HG02571 (cell line): Measurements from ENCODE around the gene ZNHIT3.
"Not testable (repeated sequence)": the region's sequence is repeated elsewhere in the genome, so short reads cannot be mapped to it uniquely, and the experiment has no call there.

Source experiments
- ATAC-seq: cut with Tn5 transposase; IDR thresholded peaks from one replicate; pipeline ENCODE4 v1.9.1; 2021; ENCODE audit warnings: mild to moderate bottlenecking, moderate library complexity; ENCODE audit not compliant: unreplicated experiment

Gene ZNHIT3

GRCh38 chr17:36486204-36487194 is at the start of gene ZNHIT3:
TSS of gene ZNHIT3 (plus strand) at chr17:36486681. CDS start at chr17:36486700, 19 bp downstream.
- ATAC-seq: peak; percentile 85

- ATAC-seq: not testable (repeated sequence)
These were observed 44.7 kb upstream of the ZNHIT3 start for GRCh38 chr17:36441792-36442191.

GRCh38 chr17:36443777-36444176 is 42.7 kb upstream of the ZNHIT3 start:
- no peak for ATAC-seq

GRCh38 chr17:36449997-36450396 is 36.5 kb upstream of the ZNHIT3 start:
- ATAC-seq: not testable (repeated sequence)

- not testable (repeated sequence) for ATAC-seq
These were observed 33.6 kb upstream of the ZNHIT3 start for GRCh38 chr17:36452888-36453287.

GRCh38 chr17:36457701-36458100 is 28.8 kb upstream of the ZNHIT3 start:
- ATAC-seq: not testable (repeated sequence)

GRCh38 chr17:36459045-36459444 is 27.4 kb upstream of the ZNHIT3 start:
- no peak for ATAC-seq

- ATAC-seq: no peak
These were observed 26.9 kb upstream of the ZNHIT3 start for GRCh38 chr17:36459601-36460000.

GRCh38 chr17:36460265-36460937 is 26.1 kb upstream of the ZNHIT3 start:
- no peak for ATAC-seq

- no peak for ATAC-seq
These were observed 25.0 kb upstream of the ZNHIT3 start for GRCh38 chr17:36461330-36462110.

- no peak for ATAC-seq
These were observed 22.3 kb upstream of the ZNHIT3 start for GRCh38 chr17:36463916-36464764.

- ATAC-seq: no peak
These were observed 21.8 kb upstream of the ZNHIT3 start for GRCh38 chr17:36464765-36465088.

GRCh38 chr17:36468903-36469635 is 17.4 kb upstream of the ZNHIT3 start:
- no peak for ATAC-seq

GRCh38 chr17:36469733-36470132 is 16.7 kb upstream of the ZNHIT3 start:
- no peak for ATAC-seq

- no peak for ATAC-seq
These were observed 16.0 kb upstream of the ZNHIT3 start for GRCh38 chr17:36470499-36470898.

- ATAC-seq: no peak
These were observed 11.9 kb upstream of the ZNHIT3 start for GRCh38 chr17:36474571-36474970.

GRCh38 chr17:36475346-36475970 is 11.0 kb upstream of the ZNHIT3 start:
- ATAC-seq: no peak

GRCh38 chr17:36481829-36482228 is 4.7 kb upstream of the ZNHIT3 start:
- ATAC-seq: no peak
